ENCODE results near the gene BIRC5. TPM values are rescaled to one million over a fixed set of nuclear protein-coding genes. Genes with fewer than 3 reads are reported as not detected.

The BIRC5 gene
- total RNA-seq, 4 donors from 2014 or later: 0.84 to 2.6 (median 1.3) TPM; not detected in 1

DNA sequence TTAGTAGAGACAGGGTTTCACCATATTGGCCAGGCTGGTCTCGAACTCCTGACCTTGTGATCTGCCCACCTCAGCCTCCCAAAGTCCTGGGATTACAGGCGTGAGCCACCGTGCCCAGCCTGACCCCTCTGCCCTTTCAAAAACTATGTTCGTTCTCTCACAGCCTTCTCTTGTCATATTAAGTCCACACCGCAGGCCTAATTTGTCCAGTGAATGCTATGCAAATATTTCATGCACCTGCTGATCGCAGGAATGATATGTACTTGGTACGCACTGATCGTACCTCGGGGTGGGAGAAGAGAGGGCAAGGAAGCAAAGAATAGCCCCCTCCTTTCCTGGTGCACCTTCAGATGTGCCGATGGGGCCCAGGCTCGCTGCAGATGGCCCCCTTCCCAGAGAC, 3.0 kb upstream of the BIRC5 start:
- TF ChIP-seq, protein P1, sequence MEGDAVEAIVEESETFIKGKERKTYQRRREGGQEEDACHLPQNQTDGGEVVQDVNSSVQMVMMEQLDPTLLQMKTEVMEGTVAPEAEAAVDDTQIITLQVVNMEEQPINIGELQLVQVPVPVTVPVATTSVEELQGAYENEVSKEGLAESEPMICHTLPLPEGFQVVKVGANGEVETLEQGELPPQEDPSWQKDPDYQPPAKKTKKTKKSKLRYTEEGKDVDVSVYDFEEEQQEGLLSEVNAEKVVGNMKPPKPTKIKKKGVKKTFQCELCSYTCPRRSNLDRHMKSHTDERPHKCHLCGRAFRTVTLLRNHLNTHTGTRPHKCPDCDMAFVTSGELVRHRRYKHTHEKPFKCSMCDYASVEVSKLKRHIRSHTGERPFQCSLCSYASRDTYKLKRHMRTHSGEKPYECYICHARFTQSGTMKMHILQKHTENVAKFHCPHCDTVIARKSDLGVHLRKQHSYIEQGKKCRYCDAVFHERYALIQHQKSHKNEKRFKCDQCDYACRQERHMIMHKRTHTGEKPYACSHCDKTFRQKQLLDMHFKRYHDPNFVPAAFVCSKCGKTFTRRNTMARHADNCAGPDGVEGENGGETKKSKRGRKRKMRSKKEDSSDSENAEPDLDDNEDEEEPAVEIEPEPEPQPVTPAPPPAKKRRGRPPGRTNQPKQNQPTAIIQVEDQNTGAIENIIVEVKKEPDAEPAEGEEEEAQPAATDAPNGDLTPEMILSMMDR (IDR thresholded peaks at IDR 0.05): no peak
- no peak for DNase-seq (ENCODE audit: low spot score)
- ATAC-seq (ENCODE audit: low FRiP score): no peak

DNA sequence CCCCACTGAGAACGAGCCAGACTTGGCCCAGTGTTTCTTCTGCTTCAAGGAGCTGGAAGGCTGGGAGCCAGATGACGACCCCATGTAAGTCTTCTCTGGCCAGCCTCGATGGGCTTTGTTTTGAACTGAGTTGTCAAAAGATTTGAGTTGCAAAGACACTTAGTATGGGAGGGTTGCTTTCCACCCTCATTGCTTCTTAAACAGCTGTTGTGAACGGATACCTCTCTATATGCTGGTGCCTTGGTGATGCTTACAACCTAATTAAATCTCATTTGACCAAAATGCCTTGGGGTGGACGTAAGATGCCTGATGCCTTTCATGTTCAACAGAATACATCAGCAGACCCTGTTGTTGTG, 631 bp downstream of the BIRC5 start:
- TF ChIP-seq, protein P1 (IDR thresholded peaks at IDR 0.05): no peak
- DNase-seq (ENCODE audit: low spot score): no peak
- ATAC-seq (ENCODE audit: low FRiP score): no peak

DNA sequence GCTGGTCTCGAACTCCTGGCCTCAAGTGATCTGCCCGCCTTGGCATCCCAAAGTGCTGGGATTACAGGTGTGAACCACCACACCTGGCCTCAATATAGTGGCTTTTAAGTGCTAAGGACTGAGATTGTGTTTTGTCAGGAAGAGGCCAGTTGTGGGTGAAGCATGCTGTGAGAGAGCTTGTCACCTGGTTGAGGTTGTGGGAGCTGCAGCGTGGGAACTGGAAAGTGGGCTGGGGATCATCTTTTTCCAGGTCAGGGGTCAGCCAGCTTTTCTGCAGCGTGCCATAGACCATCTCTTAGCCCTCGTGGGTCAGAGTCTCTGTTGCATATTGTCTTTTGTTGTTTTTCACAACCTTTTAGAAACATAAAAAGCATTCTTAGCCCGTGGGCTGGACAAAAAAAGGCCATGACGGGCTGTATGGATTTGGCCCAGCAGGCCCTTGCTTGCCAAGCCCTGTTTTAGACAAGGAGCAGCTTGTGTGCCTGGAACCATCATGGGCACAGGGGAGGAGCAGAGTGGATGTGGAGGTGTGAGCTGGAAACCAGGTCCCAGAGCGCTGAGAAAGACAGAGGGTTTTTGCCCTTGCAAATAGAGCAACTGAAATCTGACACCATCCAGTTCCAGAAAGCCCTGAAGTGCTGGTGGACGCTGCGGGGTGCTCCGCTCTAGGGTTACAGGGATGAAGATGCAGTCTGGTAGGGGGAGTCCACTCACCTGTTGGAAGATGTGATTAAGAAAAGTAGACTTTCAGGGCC, 5.5 kb downstream of the BIRC5 start:
- TF ChIP-seq, protein P1 (IDR thresholded peaks at IDR 0.05): no peak
- no peak for ATAC-seq (ENCODE audit: low FRiP score)
- DNase-seq (ENCODE audit: low spot score): no peak

DNA sequence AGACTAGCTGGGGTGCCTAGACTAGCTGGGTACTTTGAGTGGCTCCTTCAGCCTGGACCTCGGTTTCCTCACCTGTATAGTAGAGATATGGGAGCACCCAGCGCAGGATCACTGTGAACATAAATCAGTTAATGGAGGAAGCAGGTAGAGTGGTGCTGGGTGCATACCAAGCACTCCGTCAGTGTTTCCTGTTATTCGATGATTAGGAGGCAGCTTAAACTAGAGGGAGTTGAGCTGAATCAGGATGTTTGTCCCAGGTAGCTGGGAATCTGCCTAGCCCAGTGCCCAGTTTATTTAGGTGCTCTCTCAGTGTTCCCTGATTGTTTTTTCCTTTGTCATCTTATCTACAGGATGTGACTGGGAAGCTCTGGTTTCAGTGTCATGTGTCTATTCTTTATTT, 9.0 kb downstream of the BIRC5 start:
- TF ChIP-seq, protein P1 (IDR thresholded peaks at IDR 0.05): no peak
- DNase-seq (ENCODE audit: low spot score) (no peak), ATAC-seq (ENCODE audit: low FRiP score) (no peak)

DNA sequence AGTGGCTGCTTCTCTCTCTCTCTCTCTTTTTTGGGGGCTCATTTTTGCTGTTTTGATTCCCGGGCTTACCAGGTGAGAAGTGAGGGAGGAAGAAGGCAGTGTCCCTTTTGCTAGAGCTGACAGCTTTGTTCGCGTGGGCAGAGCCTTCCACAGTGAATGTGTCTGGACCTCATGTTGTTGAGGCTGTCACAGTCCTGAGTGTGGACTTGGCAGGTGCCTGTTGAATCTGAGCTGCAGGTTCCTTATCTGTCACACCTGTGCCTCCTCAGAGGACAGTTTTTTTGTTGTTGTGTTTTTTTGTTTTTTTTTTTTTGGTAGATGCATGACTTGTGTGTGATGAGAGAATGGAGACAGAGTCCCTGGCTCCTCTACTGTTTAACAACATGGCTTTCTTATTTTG, 9.7 kb downstream of the BIRC5 start:
- TF ChIP-seq, protein P1 (IDR thresholded peaks at IDR 0.05): no peak
- no peak for DNase-seq (ENCODE audit: low spot score)
- ATAC-seq (ENCODE audit: low FRiP score): no peak

DNA sequence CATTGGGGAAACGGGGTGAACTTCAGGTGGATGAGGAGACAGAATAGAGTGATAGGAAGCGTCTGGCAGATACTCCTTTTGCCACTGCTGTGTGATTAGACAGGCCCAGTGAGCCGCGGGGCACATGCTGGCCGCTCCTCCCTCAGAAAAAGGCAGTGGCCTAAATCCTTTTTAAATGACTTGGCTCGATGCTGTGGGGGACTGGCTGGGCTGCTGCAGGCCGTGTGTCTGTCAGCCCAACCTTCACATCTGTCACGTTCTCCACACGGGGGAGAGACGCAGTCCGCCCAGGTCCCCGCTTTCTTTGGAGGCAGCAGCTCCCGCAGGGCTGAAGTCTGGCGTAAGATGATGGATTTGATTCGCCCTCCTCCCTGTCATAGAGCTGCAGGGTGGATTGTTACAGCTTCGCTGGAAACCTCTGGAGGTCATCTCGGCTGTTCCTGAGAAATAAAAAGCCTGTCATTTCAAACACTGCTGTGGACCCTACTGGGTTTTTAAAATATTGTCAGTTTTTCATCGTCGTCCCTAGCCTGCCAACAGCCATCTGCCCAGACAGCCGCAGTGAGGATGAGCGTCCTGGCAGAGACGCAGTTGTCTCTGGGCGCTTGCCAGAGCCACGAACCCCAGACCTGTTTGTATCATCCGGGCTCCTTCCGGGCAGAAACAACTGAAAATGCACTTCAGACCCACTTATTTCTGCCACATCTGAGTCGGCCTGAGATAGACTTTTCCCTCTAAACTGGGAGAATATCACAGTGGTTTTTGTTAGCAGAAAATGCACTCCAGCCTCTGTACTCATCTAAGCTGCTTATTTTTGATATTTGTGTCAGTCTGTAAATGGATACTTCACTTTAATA, 10.4 kb downstream of the BIRC5 start:
- TF ChIP-seq, protein P1 (IDR thresholded peaks at IDR 0.05): no peak
- ATAC-seq (ENCODE audit: low FRiP score) (no peak), DNase-seq (ENCODE audit: low spot score) (no peak)

All from omental fat pad (tissue), 4 donors.